Mucosa of stomach (tissue), 1 donor: Measurements from ENCODE around the gene CBX4.

Experiments used
- H3K27me3 ChIP-seq: one replicate; pipeline ENCODE4 v1.7.0; 2013; ENCODE audit warnings: mild to moderate bottlenecking, low read length; ENCODE audit not compliant: control insufficient read depth, insufficient read depth
- H3K36me3 ChIP-seq: one replicate; pipeline ENCODE4 v1.7.0; 2013; ENCODE audit warnings: low read length; ENCODE audit not compliant: control insufficient read depth, insufficient read depth
- H3K4me1 ChIP-seq: one replicate; pipeline ENCODE4 v1.7.0; 2013; ENCODE audit warnings: mild to moderate bottlenecking, low read length; ENCODE audit not compliant: control insufficient read depth, insufficient read depth
- H3K4me3 ChIP-seq: one replicate; pipeline ENCODE4 v1.7.0; 2013; ENCODE audit warnings: low read length
- H3K9ac ChIP-seq: one replicate; pipeline ENCODE4 v1.7.0; 2013; ENCODE audit warnings: mild to moderate bottlenecking, low read length, moderate library complexity
- H3K9me3 ChIP-seq: one replicate; pipeline ENCODE4 v1.7.0; 2013; ENCODE audit warnings: mild to moderate bottlenecking, low read length, moderate library complexity; ENCODE audit not compliant: control insufficient read depth
- donor health status: Pancreatic carcinoma.

The CBX4 gene

DNA sequence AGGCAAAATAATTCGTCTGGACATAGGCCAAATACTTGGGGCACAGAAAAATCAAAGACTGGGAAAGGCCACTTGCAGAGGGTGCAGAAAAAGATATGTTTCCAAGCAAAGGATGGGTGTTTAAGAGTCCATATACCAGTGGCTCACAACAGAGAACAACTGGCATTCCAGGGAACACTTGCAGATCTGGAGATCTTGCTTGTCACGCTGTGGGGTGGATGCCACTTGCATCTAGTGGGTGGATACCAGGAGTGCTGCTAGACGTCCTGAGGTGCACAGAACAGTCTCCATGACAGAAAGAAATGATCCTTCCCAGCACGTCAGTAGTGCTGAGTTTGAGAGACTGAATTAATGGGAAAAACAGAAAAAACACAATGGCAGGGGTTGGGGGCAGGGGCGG is 50.8 kb downstream of the CBX4 start:
- Histone ChIP-seq H3K4me3 (no peak overlapping the region), H3K4me1 (peaks cover 23% of the 10 kb centered on the region), H3K9ac (no peak overlapping the region), H3K27me3 (peaks cover 80% of the 10 kb centered on the region), H3K36me3 (no peaks in the 10 kb centered on the region), H3K9me3 (no peaks in the 10 kb centered on the region)

DNA sequence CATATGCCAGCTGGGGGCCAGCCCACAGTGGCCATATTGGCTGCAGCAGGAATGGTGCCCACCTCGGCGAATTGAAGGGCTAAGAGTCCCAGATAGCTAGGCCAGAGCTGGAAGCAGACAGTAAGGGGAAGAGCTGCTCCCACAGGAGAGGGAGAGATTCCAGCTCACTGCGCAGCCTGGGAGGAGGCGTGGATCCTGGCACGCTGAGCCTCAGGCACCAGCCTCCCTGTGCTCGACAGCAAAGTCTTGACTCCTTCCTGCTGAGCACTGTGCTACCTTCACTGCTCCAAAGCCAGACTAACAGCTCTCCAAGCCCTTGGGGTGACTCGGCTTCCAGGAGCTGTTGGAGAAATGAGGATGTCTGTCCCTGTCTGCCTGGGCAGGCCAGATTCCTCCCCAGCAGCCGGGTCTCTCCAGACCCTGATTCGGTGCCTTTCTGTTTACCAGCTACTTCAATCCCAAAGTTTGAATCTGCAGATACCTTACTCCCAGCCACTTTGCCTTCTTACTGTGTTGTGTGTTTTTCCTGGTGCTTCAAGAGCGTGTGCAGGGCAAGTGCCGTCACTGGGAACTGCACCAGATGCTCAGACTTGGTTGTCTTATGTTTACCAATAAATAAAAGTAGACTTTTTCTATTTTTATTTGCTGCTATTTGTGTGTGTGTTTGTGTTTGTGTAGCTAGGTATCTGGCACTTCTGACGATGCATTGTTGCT is 52.2 kb downstream of the CBX4 start:
- Histone ChIP-seq H3K36me3 (no peaks in the 10 kb centered on the region), H3K9ac (no peak overlapping the region), H3K4me1 (peaks cover 17% of the 10 kb centered on the region), H3K4me3 (no peak overlapping the region), H3K27me3 (peaks cover 70% of the 10 kb centered on the region), H3K9me3 (no peaks in the 10 kb centered on the region)

- H3K4me3 ChIP-seq: no peak overlapping the region
- H3K36me3 ChIP-seq: no peaks in the 10 kb centered on the region
- peaks cover 10% of the 10 kb centered on the region for H3K4me1 ChIP-seq
- H3K9me3 ChIP-seq: no peaks in the 10 kb centered on the region
- H3K9ac ChIP-seq: no peak overlapping the region
- H3K27me3 ChIP-seq: peaks cover 65% of the 10 kb centered on the region
These were observed 53.1 kb downstream of the CBX4 start for GRCh38 chr17:79785900-79786810.

GRCh38 chr17:79785017-79785899 is 54.0 kb downstream of the CBX4 start:
- peaks cover 56% of the 10 kb centered on the region for H3K27me3 ChIP-seq
- no peaks in the 10 kb centered on the region for H3K36me3 ChIP-seq
- peaks cover 4% of the 10 kb centered on the region for H3K4me1 ChIP-seq
- H3K9ac ChIP-seq: no peak overlapping the region
- H3K9me3 ChIP-seq: no peaks in the 10 kb centered on the region
- no peak overlapping the region for H3K4me3 ChIP-seq

- no peaks in the 10 kb centered on the region for H3K36me3 ChIP-seq
- no peaks in the 10 kb centered on the region for H3K9me3 ChIP-seq
- peaks cover 54% of the 10 kb centered on the region for H3K27me3 ChIP-seq
- H3K9ac ChIP-seq: no peak overlapping the region
- no peaks in the 10 kb centered on the region for H3K4me1 ChIP-seq
- no peak overlapping the region for H3K4me3 ChIP-seq
These were observed 54.8 kb downstream of the CBX4 start for GRCh38 chr17:79784353-79785016.

- Histone ChIP-seq H3K4me1 (peaks cover 4% of the 10 kb centered on the region), H3K9ac (no peak overlapping the region), H3K27me3 (peaks cover 54% of the 10 kb centered on the region), H3K36me3 (no peaks in the 10 kb centered on the region), H3K4me3 (no peak overlapping the region), H3K9me3 (no peaks in the 10 kb centered on the region)
These were observed 55.3 kb downstream of the CBX4 start for GRCh38 chr17:79783891-79784290.
